Epithelial cell of proximal tubule (primary cell): ENCODE measurements around the gene MYO7B. TPM values are rescaled to one million over a fixed set of nuclear protein-coding genes. Genes with fewer than 3 reads are reported as not detected.

Experiments used
- DNase-seq: peaks from one replicate; pipeline ENCODE4 v3.0.0-alpha.2; 2011; ENCODE audit warnings: low read depth
- H3K4me3 ChIP-seq: 2 replicates; pipeline ENCODE4 v1.5.1; 2011; ENCODE audit warnings: low read depth, mild to moderate bottlenecking, low read length
- CTCF ChIP-seq: conservative IDR thresholded peaks from 2 replicates; pipeline ENCODE4 v1.5.1; 2012; ENCODE audit warnings: low read depth, mild to moderate bottlenecking, low read length
- total RNA-seq: library from RNA; depleted of rRNA; stranded (reverse); fragments of >200 nt; gene quantifications from 2 replicates; pipeline ENCODE4 v1.2.3, GENCODE V29; 2015

The MYO7B gene
- total RNA-seq, 1 donor from 2014 or later, result not detected

GRCh38 chr2:127664895-127665225, 129.4 kb downstream of the MYO7B start:
- DNase-seq, result no peak
- no peak overlapping the region for H3K4me3 ChIP-seq
- no peak for TF ChIP-seq CTCF

- no peak for DNase-seq
- no peak for TF ChIP-seq CTCF
- no peak overlapping the region for H3K4me3 ChIP-seq
Observed at GRCh38 chr2:127665267-127665893, 129.9 kb downstream of the MYO7B start.

GRCh38 chr2:127669056-127669455, 133.6 kb downstream of the MYO7B start:
- DNase-seq, result no peak
- TF ChIP-seq CTCF, result no peak
- H3K4me3 ChIP-seq, result no peak overlapping the region

DNA sequence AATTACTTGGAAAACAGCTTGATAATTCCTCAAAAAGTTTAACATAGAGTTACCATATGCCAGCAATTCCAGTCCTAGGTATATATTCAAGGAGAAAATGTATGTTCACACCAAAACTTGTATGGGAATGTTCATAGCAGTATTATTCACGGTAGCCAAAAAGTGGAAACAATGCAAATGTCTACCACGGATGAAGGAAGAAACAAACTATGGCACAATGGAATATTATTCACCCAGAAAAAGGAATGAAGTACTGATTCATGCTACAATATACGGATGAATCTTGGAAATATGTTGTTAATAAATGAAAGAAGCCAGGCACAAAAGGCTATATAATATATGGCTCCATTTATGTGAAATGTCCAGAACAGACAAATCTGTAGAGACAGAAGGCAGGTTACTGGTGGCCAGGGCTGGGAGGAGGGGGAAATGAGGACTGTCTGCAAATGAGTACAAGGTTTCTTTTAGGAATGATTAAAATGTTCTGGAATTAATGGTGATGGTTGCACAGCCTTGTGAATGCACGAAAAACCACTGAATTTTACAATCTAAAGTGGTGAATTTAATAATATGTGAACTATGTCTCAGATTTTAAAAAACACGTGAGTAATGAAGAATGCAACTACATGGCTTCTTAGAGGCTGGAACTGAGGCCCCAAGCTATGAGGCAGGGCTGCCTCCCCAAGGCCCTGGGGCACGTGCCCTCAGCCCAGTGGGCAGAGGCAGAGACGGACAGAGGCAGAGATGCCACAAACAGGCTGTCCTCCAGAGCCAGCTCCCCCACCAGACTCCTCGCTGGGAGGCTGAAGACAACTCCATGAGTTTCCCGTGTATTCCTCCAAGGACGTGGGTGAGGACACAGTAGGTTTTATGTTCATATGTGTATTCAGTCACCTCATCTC, 134.8 kb downstream of the MYO7B start:
- no peak for TF ChIP-seq CTCF
- no peak for DNase-seq
- H3K4me3 ChIP-seq, result no peak overlapping the region

GRCh38 chr2:127670957-127671290, 135.4 kb downstream of the MYO7B start:
- TF ChIP-seq CTCF, result no peak

GRCh38 chr2:127671557-127672302, 136.2 kb downstream of the MYO7B start:
- no peak for DNase-seq
- TF ChIP-seq CTCF, result no peak
- no peak overlapping the region for H3K4me3 ChIP-seq

More at GRCh38 chr2:127670957-127671290, 135.4 kb downstream of the MYO7B start:
- no peak overlapping the region for H3K4me3 ChIP-seq
- no peak for DNase-seq
